ENCODE measurements around the gene TAB3.

DNA sequence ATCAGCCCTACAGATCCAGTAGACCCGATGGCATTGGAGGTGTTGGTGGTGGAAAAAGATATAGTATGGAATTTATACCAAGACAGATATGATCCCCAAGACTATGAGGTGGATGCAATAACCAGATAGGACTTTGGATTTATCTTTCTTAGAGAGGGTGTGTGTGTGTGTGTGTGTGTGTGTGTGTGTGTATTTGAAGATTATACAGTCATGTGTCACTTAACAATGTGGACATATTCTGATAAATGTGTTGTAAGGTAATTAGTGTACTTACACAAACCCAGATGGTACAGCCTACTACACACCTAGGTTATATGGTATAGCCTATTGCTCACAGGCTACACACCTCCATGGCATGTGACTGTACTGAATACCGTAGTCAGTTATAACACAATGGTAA lies 24.4 kb upstream of the TAB3 start:
- no peak for TF ChIP-seq POLR2AphosphoS5 (IDR thresholded peaks at IDR 0.05; ENCODE audit: low read depth, low read length)
- no peak for TF ChIP-seq POLR2A (IDR thresholded peaks at IDR 0.05; ENCODE audit: low read depth, low read length)
- no peak for TF ChIP-seq PAX5 (IDR thresholded peaks at IDR 0.05; ENCODE audit: insufficient read depth, low read length, severe bottlenecking)
- no peak for TF ChIP-seq TAF1 (IDR thresholded peaks at IDR 0.05; ENCODE audit: low read depth, low read length)
- no peak for TF ChIP-seq POU2F2 (IDR thresholded peaks at IDR 0.05; ENCODE audit: low read depth, low read length)
